Nephron progenitor cell (in vitro differentiated cells): Measurements from ENCODE around the gene CLPTM1L.
A peak's percentile ranks its signal among the peaks of the same experiment; 100 is the strongest.

Experiments
- DNase-seq: peaks from one replicate; pipeline ENCODE4 v3.0.0; 2021
- H3K27ac Mint-ChIP-seq: 2 replicates; pipeline ENCODE4 v1.8.0; 2021; ENCODE audit warnings: mild to moderate bottlenecking, moderate library complexity, mixed read lengths
- H3K27me3 Mint-ChIP-seq: 2 replicates; pipeline ENCODE4 v1.8.0; 2021; ENCODE audit warnings: mild to moderate bottlenecking, low read depth, mixed read lengths; ENCODE audit not compliant: poor library complexity
- H3K36me3 Mint-ChIP-seq: 2 replicates; pipeline ENCODE4 v1.8.0; 2021; ENCODE audit warnings: low read depth, mixed read lengths
- H3K4me1 Mint-ChIP-seq: 2 replicates; pipeline ENCODE4 v1.8.0; 2021; ENCODE audit warnings: mixed read lengths
- H3K4me3 Mint-ChIP-seq: 2 replicates; pipeline ENCODE4 v1.8.0; 2021; ENCODE audit warnings: mild to moderate bottlenecking, moderate library complexity, mixed read lengths
- H3K9me3 Mint-ChIP-seq: 2 replicates; pipeline ENCODE4 v1.8.0; 2021; ENCODE audit warnings: mild to moderate bottlenecking, moderate library complexity, mixed read lengths
- CTCF ChIP-seq: fragments of 200-600 bp; sonication (generic); IDR thresholded peaks from 2 replicates; pipeline ENCODE4 v1.5.0; 2021; ENCODE audit warnings: antibody characterized with exemption

The CLPTM1L gene

DNA sequence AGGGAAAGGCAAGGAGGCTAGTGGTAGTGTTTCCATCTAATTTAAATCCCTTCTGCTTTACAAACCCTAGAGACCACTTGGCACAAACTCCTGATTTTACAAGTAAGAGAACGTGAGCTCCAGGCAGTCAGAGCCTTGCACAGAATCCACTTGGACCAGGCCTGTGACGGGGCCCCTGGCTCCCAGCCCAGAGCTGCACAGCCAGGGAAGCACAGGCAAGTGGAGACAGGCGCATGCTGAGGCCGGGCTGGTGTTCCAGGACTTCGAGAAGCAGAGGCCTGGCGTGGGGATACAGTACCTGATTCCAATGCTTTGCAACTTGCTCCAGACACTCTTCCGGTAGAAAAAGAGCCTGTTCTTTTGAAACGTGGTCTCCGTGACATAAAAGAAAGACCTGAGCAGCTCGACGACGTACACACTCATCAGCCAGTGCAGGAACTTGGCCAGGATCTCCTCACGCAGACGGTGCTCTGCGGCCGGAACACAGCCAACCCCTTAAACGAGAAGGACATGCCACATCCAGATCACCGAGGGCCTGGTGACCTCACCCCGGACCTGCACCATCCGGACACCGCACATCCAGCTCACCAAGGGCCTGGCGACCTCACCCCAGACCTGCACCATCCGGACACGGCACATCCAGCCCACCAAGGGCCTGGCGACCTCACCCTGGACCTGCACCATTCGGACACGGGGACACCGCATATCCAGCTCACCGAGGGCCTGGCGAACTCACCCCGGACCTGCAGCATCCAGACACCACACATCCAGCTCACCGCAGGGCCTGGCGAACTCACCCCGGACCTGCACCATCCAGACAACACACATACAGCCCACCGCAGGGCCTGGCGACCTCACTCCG is 62.5 kb downstream of the CLPTM1L start:
- Mint-ChIP-seq H3K36me3 (peaks cover 20% of the 10 kb centered on the region), H3K9me3 (peaks cover 4% of the 10 kb centered on the region), H3K27me3 (no peaks in the 10 kb centered on the region), H3K27ac (no peak overlapping the region), H3K4me1 (peaks cover 5% of the 10 kb centered on the region), H3K4me3 (no peak overlapping the region)
- TF ChIP-seq CTCF, result no peak
- DNase-seq, result no peak

DNA sequence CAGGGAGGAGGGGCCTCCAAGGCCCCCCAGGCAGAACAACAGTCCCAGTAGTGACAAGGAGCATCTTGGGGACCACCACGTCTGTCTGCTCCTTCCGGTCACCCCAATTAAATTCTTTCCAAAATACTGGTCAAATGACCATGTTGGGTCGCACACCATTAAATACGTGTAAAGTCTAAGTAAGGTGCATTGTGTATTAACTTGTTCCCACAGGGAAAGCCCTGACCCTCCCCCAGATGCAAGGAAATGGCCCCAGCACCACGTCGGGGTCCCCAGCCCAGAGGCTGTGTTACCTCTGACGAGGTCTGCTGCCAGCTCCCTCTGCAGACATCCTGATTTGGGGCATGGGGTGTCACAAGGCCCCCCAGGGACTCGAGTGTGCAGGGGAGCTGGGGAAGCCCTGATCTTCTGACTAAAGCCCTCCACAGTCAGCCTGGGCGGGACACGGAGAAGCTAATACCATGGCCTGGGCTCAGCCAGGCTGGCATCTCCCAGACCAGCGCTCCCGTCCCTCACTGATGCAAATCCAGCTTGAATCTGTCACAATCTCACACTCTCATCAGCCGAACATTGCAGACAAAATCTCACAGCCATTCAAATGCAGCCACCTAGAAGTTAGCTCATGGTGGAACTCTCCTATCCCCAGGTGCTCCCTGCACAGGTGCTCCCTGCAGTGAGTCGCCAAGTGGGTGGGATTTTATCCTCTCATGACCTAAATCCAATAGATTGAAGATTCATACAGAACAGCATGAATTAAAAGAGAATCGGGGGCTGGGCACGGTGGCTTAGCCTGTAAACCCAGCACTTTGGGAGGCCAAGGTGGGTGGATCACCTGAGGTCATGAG is 63.6 kb downstream of the CLPTM1L start:
- Mint-ChIP-seq H3K4me3 (no peak overlapping the region), H3K4me1 (no peaks in the 10 kb centered on the region), H3K9me3 (no peaks in the 10 kb centered on the region), H3K36me3 (peaks cover 13% of the 10 kb centered on the region), H3K27me3 (peaks cover 4% of the 10 kb centered on the region), H3K27ac (peak overlapping the region; percentile 78)
- no peak for DNase-seq
- TF ChIP-seq CTCF, result no peak

GRCh38 chr5:1280177-1281037 is 64.5 kb downstream of the CLPTM1L start:
- no peak overlapping the region for H3K27ac Mint-ChIP-seq
- peak; percentile 1 for DNase-seq
- no peaks in the 10 kb centered on the region for H3K9me3 Mint-ChIP-seq
- H3K4me1 Mint-ChIP-seq, result no peaks in the 10 kb centered on the region
- H3K36me3 Mint-ChIP-seq, result peaks cover 9% of the 10 kb centered on the region
- peaks cover 5% of the 10 kb centered on the region for H3K27me3 Mint-ChIP-seq
- no peak overlapping the region for H3K4me3 Mint-ChIP-seq
- no peak for TF ChIP-seq CTCF

DNA sequence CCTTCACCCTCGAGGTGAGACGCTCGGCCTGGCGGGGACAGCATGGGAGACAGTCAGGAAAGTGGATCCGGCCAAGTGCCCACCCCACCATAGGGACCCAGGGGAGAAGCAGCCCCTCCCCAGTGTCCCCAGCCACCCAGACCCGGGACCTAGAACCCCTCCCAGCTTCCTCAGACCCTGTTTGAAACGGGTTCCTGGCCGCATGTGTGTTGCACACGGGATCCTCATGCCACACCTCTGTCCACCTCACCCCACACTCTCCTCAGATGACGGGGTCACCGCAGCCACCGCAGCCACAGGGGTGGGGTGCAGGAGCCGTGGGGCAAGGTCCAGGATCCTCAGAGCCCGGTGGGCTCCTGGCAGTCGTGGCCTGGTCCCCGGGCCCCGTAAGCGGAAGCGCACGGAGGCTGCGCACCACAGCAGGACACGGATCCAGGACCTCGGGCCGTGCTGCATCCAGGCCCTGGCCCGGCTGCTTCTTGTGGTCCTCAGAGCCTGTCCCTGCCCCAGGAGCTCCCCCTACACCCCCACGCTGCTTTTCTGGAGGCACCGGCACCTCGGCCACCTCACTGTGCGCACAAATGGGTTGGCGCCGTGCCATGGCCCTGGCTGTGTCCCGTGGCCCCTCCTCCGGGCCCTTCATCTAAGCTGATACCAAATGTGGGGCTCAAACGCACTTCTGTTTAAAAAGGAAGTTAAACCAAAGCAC is 65.3 kb downstream of the CLPTM1L start:
- DNase-seq, result peak; percentile 0
- H3K36me3 Mint-ChIP-seq, result peaks cover 9% of the 10 kb centered on the region
- peaks cover 5% of the 10 kb centered on the region for H3K27me3 Mint-ChIP-seq
- no peak overlapping the region for H3K27ac Mint-ChIP-seq
- no peak overlapping the region for H3K4me3 Mint-ChIP-seq
- no peaks in the 10 kb centered on the region for H3K9me3 Mint-ChIP-seq
- TF ChIP-seq CTCF, result no peak
- no peaks in the 10 kb centered on the region for H3K4me1 Mint-ChIP-seq

GRCh38 chr5:1278656-1279442 is 66.0 kb downstream of the CLPTM1L start:
- peak; percentile 1 for DNase-seq
- peaks cover 9% of the 10 kb centered on the region for H3K36me3 Mint-ChIP-seq
- no peaks in the 10 kb centered on the region for H3K4me1 Mint-ChIP-seq
- no peak overlapping the region for H3K4me3 Mint-ChIP-seq
- H3K9me3 Mint-ChIP-seq, result no peaks in the 10 kb centered on the region
- TF ChIP-seq CTCF, result no peak
- peaks cover 5% of the 10 kb centered on the region for H3K27me3 Mint-ChIP-seq
- no peak overlapping the region for H3K27ac Mint-ChIP-seq
